GM13976 (cell line): ENCODE data around the gene ROCK1.

Source experiments
- DNase-seq: peaks from one replicate; pipeline ENCODE4 v3.0.0; 2012; ENCODE audit warnings: low spot score
- CTCF ChIP-seq: IDR thresholded peaks from 2 replicates; pipeline ENCODE4 v1.5.1; 2012; ENCODE audit warnings: borderline replicate concordance, mild to moderate bottlenecking; ENCODE audit not compliant: insufficient read depth; ENCODE audit errors: extremely low read depth, missing control alignments, control extremely low read depth
- in situ Hi-C: fragments of 300-500 bp; cut with MboI; formaldehyde crosslinking; loops from one replicate; pipeline ENCODE4 v1.12.0; 2022; ENCODE audit warnings: low sequenced_read_pairs, mixed read lengths, inconsistent platforms; ENCODE audit not compliant: unreplicated experiment

ROCK1 gene

DNA sequence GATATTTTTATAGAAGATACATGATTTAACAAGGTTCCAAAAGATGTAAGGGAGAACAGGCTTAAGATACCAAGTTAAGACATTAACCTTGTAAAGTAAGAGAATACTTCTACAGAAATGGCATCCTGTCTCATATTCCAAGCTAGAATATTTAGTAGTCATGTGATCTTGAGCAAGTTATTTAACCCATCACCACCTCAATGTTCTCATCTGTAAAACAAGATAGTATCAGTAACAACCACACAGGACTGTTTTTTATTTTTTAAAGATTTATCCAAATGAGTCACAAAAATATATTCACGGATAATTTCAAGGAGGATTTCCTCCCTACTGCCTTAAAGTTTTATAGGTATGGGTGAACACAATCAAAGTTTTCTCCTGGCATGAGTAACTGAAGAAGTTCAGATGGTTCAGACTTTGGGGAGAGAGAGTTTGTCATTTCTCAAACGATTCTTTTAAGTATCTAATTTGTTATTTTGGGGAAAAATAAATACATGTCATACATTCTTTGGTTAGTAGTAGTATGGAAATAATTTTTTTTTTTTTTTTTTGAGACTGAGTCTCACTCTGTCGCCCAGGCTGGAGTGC, 25.9 kb downstream of the ROCK1 start:
- TF ChIP-seq CTCF = no peak
- DNase-seq = no peak
- in situ Hi-C loops = no loop called here

DNA sequence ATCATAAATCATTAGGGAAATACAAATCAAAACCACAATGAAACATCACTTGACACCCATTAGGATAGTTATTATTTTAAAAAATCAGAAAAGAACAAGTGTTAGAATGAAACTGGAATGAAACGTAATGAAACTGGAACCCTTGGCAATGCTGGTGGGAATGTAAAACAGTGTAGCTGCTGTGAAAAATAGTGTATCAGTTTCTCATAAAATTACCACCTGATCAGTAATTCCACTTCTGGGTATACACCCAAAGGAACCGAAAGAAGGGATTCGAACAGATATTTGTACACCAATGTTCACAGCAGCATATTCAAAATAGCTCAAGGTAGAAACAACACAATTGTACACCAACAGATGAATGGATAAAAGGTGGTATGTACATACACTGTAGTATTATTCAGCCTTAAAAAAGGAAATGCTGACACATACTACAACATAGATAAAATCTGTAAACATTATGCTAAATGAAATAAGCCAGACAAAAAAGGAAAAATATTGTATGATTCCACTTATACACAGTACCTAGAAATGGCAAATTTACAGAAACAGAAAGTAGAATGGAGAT, 27.0 kb downstream of the ROCK1 start:
- in situ Hi-C loops = no loop called here
- no peak for TF ChIP-seq CTCF
- DNase-seq = no peak

- in situ Hi-C loops = no loop called here
- no peak for DNase-seq
- TF ChIP-seq CTCF = no peak
Observed at GRCh38 chr18:21083017-21083416, 28.6 kb downstream of the ROCK1 start.

GRCh38 chr18:21081426-21081825, 30.2 kb downstream of the ROCK1 start:
- no peak for TF ChIP-seq CTCF
- DNase-seq = no peak
- in situ Hi-C loops = no loop called here

GRCh38 chr18:21080576-21080975, 31.0 kb downstream of the ROCK1 start:
- no peak for TF ChIP-seq CTCF
- DNase-seq = no peak
- in situ Hi-C loops = no loop called here

DNA sequence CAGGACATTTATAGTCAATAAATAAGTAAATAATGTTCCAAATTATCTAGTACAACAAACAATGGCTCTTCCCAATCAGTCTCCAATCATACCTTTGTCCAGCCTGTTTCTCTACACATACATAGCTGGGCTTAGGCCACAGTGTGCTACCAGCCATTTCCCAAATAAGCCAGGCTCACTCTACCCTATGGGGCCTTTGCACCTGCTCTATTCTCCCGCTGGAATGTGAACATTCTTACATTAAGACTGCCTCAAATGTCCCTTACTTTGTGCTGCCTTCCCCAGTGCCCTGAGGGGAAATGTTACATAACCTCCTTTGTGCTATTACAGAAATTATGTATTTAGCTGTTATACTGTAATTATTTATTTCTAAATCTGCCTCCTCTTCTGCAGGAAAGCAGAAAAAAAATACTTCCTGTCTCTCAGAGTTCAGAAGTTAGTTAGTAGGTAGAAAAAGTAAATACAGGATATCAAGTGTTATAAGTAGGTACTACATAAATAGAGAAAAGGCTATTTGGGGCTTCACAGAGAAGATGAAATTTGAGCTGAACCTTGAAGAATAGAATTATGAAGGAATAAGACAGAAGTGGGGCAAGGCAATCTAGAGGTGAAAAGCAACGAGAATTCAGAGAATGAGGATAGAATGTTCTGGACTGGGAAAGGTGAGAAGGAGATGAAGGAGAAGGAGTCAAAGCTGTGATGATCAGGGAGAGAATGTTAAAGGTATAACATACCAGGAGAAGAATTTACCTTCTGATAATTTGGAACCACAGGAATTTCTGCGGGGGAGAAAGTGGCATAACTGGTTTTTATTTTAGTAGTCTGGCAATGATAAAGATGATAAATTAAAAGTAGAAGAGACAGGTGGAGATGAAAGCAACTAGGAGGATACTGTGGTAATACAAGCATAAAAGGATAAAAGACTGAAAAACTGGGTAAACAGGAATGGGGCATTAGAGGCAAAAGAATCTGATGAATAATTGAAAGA, 37.0 kb downstream of the ROCK1 start:
- TF ChIP-seq CTCF = no peak
- DNase-seq = no peak
- in situ Hi-C loops = no loop called here
